ENCODE results near the gene CD96.
A peak's percentile ranks its signal among the peaks of the same experiment; 100 is the strongest.

CD96 gene

DNA sequence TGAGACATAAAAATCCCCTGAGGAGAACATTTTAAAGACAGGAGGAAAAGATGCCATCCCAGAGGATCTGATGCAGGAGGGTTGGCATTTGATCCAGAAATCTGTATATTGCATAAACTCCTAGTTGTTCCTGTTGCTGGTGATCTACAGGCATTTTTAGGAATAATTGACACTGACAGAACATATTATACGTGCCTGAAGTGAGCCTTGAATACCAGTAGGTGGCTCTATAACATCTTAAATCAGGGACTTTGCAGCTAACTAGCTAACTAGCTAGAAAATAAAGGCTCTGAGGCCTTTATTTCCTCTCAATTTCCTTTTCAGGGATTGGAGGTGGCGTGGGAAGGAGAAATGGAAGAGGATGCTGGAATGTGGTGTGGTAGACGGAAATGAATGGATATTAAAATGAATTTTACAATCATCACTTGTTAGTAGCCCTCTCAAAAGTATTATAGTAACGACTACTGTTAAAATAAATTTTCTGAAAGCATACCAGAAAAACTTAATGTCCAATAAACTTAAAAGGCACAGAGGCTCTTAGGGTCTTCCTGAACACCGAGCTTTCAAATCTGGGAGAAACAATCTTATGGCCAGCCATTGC lies 127.0 kb downstream of the CD96 start:
- TF ChIP-seq TCF12 (IDR thresholded peaks at IDR 0.05; ENCODE audit: low read depth), result no peak
- TF ChIP-seq RAD21 (IDR thresholded peaks at IDR 0.05; ENCODE audit: low read depth), result peak; percentile 79

DNA sequence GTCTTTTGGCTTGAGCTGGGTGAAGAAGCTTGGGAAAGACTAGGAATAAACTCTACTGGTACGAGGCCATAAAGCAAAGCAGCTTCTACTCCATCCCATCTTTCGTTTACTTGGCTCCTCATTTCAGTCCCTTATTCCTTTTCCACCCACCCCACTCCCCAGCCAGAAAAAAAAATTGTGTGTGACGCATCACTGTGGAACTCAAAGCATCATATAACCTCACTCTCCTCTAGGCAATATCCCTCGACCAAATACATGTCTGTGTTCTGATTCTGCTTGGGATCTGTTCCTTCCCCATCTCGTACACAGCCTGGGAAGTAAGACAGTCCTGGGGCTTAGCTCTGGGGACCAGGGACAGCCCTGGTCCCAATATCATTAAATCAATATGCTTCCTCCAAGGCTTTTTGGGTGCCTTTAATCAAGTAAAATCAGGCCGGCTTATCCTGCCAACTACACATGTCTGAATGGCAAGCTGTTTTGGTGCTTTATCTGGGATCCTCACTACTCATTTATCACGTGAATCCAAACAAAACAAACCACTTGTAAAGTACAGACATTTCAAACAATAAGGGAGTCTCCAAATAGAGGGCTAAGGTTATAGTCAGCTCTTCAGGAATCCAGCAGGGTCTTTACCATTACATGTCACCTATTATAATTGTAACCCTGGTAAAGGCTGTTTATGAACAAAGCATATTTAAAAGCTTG lies 128.1 kb downstream of the CD96 start:
- TF ChIP-seq CEBPB (IDR thresholded peaks at IDR 0.05) (no peak), ZBTB7A (IDR thresholded peaks at IDR 0.05; ENCODE audit: low read depth) (no peak), TCF12 (IDR thresholded peaks at IDR 0.05; ENCODE audit: low read depth) (no peak), NFIC (IDR thresholded peaks at IDR 0.05) (no peak), TEAD4 (IDR thresholded peaks at IDR 0.05) (no peak), RAD21 (IDR thresholded peaks at IDR 0.05; ENCODE audit: low read depth) (no peak), EP300 (IDR thresholded peaks at IDR 0.05; ENCODE audit: borderline replicate concordance) (no peak), TAF1 (IDR thresholded peaks at IDR 0.05; ENCODE audit: low read depth) (no peak)
- TF ChIP-seq, protein P1, sequence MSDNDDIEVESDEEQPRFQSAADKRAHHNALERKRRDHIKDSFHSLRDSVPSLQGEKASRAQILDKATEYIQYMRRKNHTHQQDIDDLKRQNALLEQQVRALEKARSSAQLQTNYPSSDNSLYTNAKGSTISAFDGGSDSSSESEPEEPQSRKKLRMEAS (IDR thresholded peaks at IDR 0.05), result no peak

DNA sequence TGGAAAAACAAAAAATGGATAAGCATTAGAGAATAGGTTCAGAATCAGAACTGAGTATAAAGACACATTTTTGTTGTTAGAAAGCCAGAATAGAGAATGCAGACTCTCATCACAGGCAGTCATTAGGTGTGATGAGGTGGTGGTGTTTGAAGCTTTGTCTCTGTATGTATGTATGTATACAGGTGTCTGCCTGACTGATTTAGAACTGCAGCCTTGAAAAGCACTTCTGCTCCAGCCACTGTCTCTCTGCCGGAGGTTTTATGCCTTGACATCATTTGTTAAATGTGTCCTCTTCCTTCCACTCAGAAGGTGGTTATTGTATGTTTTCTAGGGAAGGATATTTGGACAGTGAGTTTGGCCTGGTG lies 133.8 kb downstream of the CD96 start:
- TF ChIP-seq CEBPB (IDR thresholded peaks at IDR 0.05), result no peak
- TF ChIP-seq YY1 (IDR thresholded peaks at IDR 0.05; ENCODE audit: low read depth), result no peak
- TF ChIP-seq TCF12 (IDR thresholded peaks at IDR 0.05; ENCODE audit: low read depth), result no peak
- no peak for TF ChIP-seq RAD21 (IDR thresholded peaks at IDR 0.05; ENCODE audit: low read depth)
- TF ChIP-seq NFIC (IDR thresholded peaks at IDR 0.05), result no peak
- TF ChIP-seq EGR1 (IDR thresholded peaks at IDR 0.05), result no peak
- TF ChIP-seq, protein P1 (IDR thresholded peaks at IDR 0.05), result no peak
- no peak for TF ChIP-seq TEAD4 (IDR thresholded peaks at IDR 0.05)
- TF ChIP-seq, protein P2, sequence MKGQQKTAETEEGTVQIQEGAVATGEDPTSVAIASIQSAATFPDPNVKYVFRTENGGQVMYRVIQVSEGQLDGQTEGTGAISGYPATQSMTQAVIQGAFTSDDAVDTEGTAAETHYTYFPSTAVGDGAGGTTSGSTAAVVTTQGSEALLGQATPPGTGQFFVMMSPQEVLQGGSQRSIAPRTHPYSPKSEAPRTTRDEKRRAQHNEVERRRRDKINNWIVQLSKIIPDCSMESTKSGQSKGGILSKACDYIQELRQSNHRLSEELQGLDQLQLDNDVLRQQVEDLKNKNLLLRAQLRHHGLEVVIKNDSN (IDR thresholded peaks at IDR 0.05), result no peak

DNA sequence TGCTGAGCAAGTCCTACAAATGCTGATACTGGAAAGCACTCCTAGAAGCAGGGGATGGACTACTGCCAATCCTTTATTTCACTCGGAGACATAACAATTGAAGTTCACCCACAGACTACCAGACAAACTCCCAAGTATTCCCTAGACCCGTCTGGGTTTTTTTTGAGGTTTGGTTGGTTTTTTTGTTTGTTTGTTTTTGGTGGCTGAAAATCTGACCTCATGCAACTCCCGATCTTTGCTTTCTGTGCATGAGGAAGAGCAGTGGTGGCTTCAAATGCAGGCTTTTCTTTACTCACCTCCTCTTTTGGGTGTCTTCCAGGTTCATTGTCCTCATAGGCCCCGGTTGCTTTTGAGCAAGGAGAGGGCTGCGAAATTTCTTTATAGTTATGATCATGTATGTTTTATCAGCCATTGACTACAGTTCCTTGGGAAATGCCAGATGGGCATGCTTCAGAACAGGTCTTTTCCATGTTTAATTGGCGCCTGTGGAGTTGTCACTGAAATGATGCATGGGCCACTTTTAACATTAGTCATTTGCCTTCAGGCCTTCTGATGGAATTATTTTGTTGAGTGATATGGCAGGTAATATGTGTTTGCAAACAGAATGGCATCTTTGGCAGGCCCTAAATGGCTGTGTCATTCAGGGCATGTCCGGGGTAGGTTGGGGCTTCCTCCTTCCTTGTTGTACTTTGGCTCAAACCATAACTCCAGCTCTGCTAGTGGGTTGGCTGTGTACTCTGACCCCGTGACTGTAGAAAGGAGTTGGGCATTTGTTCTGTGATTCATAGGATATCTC lies 134.4 kb downstream of the CD96 start:
- no peak for TF ChIP-seq ZBTB7A (IDR thresholded peaks at IDR 0.05; ENCODE audit: low read depth)
- no peak for TF ChIP-seq TCF12 (IDR thresholded peaks at IDR 0.05; ENCODE audit: low read depth)
- no peak for TF ChIP-seq RAD21 (IDR thresholded peaks at IDR 0.05; ENCODE audit: low read depth)
- no peak for TF ChIP-seq TEAD4 (IDR thresholded peaks at IDR 0.05)
- TF ChIP-seq NFIC (IDR thresholded peaks at IDR 0.05), result no peak
- no peak for TF ChIP-seq CREB1 (IDR thresholded peaks at IDR 0.05; ENCODE audit: low read depth)
- TF ChIP-seq, protein P1 (IDR thresholded peaks at IDR 0.05), result no peak
- TF ChIP-seq TAF1 (IDR thresholded peaks at IDR 0.05; ENCODE audit: low read depth), result no peak
- TF ChIP-seq, protein P3, sequence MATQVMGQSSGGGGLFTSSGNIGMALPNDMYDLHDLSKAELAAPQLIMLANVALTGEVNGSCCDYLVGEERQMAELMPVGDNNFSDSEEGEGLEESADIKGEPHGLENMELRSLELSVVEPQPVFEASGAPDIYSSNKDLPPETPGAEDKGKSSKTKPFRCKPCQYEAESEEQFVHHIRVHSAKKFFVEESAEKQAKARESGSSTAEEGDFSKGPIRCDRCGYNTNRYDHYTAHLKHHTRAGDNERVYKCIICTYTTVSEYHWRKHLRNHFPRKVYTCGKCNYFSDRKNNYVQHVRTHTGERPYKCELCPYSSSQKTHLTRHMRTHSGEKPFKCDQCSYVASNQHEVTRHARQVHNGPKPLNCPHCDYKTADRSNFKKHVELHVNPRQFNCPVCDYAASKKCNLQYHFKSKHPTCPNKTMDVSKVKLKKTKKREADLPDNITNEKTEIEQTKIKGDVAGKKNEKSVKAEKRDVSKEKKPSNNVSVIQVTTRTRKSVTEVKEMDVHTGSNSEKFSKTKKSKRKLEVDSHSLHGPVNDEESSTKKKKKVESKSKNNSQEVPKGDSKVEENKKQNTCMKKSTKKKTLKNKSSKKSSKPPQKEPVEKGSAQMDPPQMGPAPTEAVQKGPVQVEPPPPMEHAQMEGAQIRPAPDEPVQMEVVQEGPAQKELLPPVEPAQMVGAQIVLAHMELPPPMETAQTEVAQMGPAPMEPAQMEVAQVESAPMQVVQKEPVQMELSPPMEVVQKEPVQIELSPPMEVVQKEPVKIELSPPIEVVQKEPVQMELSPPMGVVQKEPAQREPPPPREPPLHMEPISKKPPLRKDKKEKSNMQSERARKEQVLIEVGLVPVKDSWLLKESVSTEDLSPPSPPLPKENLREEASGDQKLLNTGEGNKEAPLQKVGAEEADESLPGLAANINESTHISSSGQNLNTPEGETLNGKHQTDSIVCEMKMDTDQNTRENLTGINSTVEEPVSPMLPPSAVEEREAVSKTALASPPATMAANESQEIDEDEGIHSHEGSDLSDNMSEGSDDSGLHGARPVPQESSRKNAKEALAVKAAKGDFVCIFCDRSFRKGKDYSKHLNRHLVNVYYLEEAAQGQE (IDR thresholded peaks at IDR 0.05; ENCODE audit: low read depth), result no peak
- no peak for TF ChIP-seq YY1 (IDR thresholded peaks at IDR 0.05; ENCODE audit: low read depth)
- TF ChIP-seq, protein P2 (IDR thresholded peaks at IDR 0.05), result no peak
- no peak for TF ChIP-seq EP300 (IDR thresholded peaks at IDR 0.05; ENCODE audit: borderline replicate concordance)
- TF ChIP-seq CEBPB (IDR thresholded peaks at IDR 0.05), result no peak
- TF ChIP-seq FOXM1 (IDR thresholded peaks at IDR 0.05; ENCODE audit: borderline replicate concordance, low read depth), result no peak

DNA sequence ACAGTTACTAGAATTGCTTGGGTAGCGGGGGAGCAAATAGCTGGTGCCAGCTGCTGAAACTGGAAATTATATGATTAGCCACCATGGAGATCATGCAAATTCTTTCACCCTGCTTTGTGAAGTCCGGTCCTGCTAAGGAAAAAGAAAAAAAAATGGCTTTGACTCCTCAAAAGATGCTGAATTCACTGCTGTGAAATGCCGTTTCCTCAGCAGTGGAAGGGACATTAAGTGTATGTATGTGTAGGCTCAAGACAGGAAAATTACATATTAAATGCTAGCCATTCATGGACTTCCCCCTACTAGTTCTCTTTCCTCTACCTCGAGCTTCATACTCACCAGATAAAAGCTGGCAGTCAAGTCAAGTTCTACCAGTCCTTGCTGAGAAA lies 135.0 kb downstream of the CD96 start:
- TF ChIP-seq TEAD4 (IDR thresholded peaks at IDR 0.05), result no peak
- TF ChIP-seq EP300 (IDR thresholded peaks at IDR 0.05; ENCODE audit: borderline replicate concordance), result no peak
- TF ChIP-seq ZBTB7A (IDR thresholded peaks at IDR 0.05; ENCODE audit: low read depth), result no peak
- no peak for TF ChIP-seq TCF12 (IDR thresholded peaks at IDR 0.05; ENCODE audit: low read depth)
- no peak for TF ChIP-seq TAF1 (IDR thresholded peaks at IDR 0.05; ENCODE audit: low read depth)
- no peak for TF ChIP-seq CEBPB (IDR thresholded peaks at IDR 0.05)
- no peak for TF ChIP-seq CREB1 (IDR thresholded peaks at IDR 0.05; ENCODE audit: low read depth)
- TF ChIP-seq NFIC (IDR thresholded peaks at IDR 0.05), result no peak
- no peak for TF ChIP-seq EGR1 (IDR thresholded peaks at IDR 0.05)
- TF ChIP-seq YY1 (IDR thresholded peaks at IDR 0.05; ENCODE audit: low read depth), result no peak

DNA sequence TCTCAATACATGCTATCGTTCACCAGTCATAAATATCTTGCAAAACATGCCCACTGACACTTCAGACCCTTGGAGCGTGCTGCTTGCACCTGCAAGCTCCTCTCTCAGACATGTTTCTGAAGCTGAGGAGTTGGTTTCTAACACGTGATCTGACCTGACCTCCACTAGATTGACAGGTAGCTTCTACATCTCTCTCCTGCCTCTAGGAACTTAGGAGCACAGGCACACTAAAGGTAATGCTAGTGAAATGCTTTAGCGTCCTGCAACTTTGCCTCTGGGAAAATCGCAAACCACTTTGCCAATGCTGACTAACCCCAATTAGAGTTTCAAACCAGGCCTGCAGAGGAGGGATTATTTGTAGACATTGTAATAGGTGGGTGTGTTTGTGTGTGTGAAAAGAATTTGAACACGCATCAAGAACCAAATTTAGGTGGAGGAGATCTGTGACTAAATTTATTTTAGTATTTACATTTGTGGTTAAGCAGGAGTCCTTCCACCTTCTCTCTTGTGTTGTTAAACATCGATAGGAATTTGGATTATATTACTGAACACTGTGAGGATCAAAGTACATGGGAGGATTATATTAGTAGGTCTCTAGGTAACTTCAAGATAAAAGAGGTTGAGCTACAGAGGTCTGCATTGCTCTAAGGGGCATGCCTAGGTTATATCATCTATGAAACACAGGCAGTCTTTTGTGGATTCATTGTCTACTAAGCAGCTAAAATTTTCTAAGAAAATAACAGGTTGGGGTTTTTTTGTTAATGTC lies 139.8 kb downstream of the CD96 start:
- TF ChIP-seq YY1 (IDR thresholded peaks at IDR 0.05; ENCODE audit: low read depth) (no peak), ZBTB7A (IDR thresholded peaks at IDR 0.05; ENCODE audit: low read depth) (no peak), RAD21 (IDR thresholded peaks at IDR 0.05; ENCODE audit: low read depth) (no peak), EGR1 (IDR thresholded peaks at IDR 0.05) (no peak), CREB1 (IDR thresholded peaks at IDR 0.05; ENCODE audit: low read depth) (no peak), FOXM1 (IDR thresholded peaks at IDR 0.05; ENCODE audit: borderline replicate concordance, low read depth) (no peak), EP300 (IDR thresholded peaks at IDR 0.05; ENCODE audit: borderline replicate concordance) (no peak), CEBPB (IDR thresholded peaks at IDR 0.05) (no peak), TEAD4 (IDR thresholded peaks at IDR 0.05) (no peak)
- TF ChIP-seq, protein P2 (IDR thresholded peaks at IDR 0.05), result no peak
- TF ChIP-seq, protein P3 (IDR thresholded peaks at IDR 0.05; ENCODE audit: low read depth), result no peak
